ENCODE results near the gene CENPO.

CENPO gene, protein sequence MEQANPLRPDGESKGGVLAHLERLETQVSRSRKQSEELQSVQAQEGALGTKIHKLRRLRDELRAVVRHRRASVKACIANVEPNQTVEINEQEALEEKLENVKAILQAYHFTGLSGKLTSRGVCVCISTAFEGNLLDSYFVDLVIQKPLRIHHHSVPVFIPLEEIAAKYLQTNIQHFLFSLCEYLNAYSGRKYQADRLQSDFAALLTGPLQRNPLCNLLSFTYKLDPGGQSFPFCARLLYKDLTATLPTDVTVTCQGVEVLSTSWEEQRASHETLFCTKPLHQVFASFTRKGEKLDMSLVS

DNA sequence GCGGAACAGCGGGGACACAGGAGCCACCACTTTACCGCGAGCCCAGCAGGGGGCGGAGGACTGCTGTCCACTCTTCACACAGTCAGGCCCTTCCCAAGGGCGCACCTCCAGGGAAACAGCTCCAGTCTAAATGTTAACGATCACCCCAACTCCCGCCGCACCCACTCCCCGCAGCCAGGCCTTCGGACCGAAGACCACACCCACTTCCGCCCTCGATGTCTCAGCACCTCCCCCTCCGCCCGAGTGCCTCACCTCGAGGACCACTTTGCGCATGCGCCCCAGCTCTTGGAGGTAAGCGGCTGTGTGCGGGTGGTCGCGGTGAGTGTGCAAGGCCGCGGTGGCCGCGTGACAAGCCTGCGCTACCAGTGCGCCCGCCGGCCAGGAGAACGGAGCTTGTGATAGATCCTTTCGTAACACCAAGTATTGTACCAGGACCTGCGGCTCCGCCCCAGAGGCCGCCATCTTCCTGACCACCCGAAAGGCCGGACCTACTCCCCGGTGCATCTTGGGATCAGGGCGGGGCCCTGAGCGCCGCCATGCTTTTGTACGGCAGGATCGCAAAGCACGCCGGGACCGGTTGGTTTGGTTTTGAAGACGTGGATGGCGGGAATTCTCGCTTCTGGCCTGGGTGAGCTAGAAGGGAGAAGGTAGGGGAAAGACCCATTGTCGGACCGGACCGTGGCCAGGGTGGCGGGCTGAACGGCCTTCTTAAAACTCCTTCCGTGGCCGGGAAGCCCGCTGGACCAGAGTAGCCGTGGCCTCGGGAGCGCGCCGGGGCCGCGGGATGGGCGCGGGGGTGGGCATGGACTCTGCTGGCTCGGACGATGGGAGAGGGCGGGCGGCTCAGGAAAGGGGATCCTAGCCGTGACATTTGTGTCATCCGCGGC, at the start of gene CENPO, which contains the start of gene PTRHD1:
CENPO (plus strand) TSS at position 552 of the 887 bp plus-strand sequence. CDS start 495 bp downstream, outside the sequence.
PTRHD1 (minus strand) TSS at position 518 of the 887 bp plus-strand sequence; CDS start at position 504, 14 bp downstream.
- peak; percentile 95 for DNase-seq

DNA sequence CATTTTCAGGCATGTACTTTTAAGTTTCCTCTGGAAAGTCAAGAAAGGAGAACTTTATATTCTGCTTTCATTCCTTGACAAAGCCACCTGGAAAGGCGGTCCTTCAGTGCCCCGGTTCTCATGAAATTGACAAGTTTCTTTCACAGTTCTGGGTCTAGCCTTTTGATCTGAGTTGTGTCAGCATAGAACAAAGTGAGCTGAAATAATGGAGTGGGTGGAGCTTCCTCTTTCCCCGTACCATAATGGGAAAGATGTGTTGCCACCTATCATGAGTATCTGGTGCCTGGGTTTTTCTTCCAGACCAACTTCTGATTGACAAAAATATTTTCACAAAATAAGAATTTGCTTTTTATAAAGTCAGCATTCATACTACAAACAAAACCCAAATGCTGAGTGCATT, 49.3 kb upstream of the CENPO start:
- DNase-seq = no peak

DNA sequence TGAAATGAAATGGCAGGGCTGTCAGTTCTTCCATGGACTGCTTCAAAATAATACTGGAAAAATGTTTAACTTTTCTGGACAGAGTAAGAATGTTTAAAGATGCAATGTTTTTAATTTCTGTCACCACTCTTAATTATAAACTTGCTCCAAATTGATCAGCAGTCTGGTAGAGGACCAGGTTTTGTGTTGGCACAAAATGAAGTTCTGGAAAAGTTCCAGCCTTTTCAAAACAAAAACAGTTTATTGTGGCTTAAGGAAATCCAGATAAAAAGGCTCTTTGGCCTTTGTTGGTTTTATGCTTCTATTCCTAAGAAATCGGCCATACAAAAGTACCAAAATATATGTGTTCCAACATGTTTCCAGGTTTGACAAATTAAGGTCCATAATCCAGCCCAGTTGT, 48.9 kb upstream of the CENPO start:
- DNase-seq = no peak

DNA sequence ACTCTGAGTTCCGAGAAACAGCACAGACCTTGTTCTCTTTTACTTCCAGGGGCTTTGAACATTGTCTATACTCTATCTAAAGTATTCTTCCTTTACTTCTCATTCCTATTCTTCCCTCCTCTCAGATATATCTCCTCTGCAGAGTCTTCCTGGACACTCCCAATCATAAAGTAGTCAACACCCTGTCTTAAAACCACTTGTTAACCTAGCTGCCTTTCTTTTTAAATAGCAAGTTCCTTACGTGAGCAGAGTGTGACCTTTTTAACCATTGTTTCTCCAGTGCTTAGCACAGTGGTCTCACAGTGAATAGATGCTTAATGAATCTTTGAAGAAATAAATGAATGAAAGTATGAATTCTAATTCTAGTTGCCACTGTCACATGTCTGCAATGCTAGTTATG, 47.4 kb upstream of the CENPO start:
- no peak for DNase-seq

DNA sequence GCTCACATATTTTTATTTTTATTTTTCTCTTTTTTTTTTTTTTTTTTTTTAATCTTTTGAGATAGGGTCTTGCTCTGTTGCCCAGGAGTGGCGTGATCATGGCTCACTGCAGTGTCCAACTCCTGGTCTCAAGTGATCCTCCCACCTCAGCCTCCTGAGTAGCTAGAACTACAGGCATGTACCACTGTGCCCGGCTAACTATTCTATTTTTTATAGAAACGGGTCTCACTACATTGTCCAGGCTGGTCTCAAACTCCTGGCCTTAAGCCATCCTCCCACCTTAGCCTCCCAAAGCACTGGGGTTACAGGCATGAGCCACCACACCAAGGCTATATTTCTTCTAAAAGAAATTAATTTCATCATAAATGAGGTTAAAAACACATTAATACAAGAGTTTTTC, 45.9 kb upstream of the CENPO start:
- no peak for DNase-seq

DNA sequence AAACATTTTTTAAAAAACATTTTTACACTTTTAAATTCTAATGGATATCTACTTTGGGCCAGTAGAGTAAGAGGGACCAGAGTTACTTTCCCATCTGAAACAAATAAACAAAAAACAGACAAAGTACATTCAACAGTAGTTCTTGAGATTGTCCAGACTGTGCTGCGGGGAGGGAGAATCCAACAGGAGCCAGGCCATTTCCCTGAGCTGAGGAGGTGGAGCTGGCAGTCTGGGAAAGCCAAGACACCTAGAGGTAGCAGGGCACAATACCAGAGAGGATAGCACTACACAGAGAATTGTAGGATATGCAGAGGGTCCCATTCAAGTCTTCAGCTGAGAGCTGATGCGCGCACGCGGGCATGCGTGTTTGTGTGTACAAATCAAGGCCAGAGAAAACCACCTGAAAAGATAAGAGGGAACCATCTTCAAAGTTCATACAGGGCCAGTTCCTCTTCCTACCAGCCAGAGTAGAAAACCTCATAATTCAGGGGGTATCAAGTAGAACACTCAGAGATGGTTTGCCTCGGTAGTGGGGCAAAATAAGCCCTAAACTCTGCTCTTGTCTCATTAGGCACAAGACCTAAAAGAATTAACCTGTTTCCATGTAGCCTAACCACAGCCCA, 44.0 kb upstream of the CENPO start:
- no peak for DNase-seq

DNA sequence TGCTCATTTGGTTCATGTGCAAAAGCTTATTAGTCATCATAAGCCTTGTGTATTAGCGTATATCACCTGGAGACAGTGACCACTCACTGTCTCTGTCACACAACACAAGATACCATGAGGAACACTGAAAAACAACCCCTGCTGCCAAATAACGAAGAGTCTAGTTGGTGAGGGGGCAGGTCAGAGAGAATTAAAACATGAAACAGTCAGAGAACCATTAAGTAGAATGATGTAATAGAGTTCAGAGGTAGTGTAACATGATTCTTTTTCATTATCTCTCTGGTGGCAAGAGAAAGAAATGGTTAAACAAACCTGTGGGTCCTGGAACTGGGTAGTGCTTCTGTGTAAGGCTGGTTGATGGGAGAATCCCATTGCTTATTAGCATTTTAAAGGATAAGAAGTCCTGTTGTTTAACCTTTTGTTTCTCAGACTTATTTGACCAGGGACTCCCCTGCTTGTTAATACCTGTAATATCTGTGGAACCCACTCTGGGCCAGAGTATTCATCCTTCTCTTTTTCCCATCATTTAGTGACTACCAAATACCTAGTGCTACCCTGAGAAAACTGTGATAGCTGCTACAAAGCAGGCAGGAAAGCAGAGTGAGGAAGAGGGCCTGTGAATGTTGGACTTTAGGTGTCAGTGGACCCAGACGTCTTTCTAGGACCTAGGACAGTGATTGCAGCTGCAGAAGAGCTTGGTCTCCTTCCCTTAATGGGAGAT, 38.1 kb upstream of the CENPO start:
- DNase-seq = no peak

DNA sequence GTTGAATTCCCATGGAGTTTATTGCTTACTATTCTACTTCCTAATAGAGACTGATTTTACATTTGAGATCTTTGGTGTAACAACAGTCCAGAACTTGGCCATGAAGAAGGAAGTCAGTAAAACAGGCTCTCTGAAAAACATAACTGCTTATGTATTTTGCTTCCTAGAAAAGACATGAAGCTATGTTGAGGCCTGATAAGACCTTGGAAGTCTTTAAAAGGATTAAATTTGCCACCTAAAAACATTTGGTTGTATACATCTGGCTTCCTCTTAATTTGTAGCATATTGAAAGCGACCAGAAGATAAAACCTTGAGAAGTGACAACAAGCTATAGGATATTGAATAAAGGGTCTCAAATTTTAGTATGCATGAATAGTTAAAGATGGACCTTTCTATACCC, 36.4 kb upstream of the CENPO start:
- DNase-seq = no peak

DNA sequence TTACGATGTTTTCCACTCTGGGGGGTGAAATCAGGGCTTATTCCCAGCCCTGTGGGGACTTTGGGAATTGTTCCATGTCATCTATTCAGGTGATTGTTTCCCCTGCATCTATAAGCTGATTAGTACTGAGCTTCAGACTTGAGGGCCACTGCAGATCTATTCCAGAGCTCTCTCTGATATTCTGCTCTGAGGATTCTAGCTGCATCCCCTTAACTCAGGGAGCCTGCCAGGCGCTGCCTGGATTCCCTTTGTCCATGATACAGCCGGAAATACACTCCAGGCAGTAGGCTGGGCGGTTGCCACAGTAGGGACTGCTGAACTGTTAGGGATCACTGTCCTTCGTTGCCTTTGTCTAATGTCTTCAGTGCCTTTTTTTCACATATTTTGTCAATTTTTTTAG, 31.4 kb upstream of the CENPO start:
- DNase-seq = no peak

DNA sequence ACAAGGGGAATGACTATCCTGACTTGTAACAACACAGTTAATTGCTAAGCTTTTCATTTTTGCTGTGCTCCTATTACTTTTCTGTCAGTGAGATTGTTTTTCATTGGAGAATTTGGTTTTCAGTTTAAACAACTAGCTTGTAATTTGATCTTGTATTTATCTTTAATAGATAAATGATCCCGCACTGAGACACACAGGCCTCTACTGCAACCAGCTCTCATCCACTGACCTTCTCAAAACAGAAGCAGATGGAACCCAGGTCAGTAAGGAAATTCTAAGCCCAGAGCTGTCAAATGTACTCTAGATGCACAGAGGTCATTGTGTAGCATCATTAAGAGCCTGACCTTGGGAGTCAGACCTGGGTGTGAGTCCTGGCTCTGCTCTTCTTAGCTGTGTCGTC, 30.7 kb upstream of the CENPO start:
- no peak for DNase-seq

DNA sequence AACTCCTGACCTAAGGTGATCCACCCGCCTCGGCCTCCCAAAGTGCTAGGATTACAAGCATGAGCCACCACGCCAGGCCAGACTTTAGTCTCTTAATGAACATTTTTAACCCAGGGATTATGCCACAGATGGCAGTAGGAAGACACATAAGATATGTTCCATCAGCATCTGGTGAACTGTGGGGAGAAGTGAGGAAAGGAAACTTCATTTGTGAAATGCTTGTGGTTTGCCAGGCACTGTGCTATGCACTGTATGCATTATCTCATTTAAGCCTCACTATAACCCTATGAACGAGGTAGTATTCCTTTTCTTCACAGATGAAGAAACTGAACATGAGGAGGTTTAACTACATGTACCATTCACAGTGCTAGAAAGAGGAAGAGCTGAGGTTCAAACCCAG, 29.4 kb upstream of the CENPO start:
- DNase-seq = no peak

DNA sequence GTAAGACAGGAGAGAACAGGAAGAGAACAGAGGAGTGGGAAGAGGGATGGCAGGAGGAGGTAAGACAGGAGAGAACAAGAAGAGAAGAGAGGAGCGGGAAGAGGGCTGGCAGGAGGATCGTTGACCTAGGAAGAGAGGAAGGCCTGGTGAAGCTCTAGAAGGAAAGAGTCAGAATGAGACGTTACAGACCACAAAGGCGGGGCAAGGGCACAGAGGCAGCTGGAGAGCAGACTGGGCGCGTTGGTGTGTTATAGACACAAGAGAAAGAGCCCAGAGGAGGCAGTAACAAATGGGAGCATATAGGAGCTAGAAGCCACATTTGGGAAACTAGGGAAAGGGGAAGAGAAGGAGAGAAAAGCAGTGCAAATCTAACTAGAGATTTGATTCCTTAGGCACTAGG, 26.6 kb upstream of the CENPO start:
- DNase-seq = no peak

DNA sequence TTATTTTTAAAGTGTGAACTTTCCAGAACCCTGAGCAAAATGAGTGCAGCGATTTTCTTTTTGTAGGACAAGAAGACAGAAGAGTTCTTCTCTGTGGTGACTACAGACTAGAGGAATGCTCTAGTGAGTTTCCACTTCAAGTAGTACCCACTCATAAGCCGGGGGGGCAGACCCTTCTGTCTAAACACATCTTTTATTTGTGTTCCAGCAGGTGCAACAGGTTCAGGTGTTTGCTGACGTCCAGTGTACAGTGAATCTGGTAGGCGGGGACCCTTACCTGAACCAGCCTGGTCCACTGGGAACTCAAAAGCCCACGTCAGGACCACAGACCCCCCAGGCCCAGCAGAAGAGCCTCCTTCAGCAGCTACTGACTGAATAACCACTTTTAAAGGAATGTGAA, 25.2 kb upstream of the CENPO start:
- DNase-seq = no peak

DNA sequence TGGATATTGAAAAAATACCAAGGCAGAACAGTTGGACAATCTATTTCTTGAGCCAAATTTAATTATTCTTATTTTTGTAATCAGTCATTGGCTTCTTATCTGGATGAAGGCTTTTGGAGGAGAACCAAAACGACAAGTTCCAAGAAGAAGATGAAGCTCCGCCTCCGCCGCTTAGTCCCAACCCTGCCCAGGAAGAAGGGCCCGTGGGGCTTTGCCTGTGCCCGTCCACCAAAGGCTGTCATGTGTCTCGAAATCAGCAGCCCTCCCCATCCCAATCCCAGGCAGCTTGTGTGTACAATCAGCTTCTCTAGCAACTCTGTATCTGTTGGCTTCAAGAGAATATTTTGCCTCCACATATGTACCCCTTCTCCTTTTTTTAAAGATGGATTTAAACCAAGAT, 24.6 kb upstream of the CENPO start:
- DNase-seq = no peak

DNA sequence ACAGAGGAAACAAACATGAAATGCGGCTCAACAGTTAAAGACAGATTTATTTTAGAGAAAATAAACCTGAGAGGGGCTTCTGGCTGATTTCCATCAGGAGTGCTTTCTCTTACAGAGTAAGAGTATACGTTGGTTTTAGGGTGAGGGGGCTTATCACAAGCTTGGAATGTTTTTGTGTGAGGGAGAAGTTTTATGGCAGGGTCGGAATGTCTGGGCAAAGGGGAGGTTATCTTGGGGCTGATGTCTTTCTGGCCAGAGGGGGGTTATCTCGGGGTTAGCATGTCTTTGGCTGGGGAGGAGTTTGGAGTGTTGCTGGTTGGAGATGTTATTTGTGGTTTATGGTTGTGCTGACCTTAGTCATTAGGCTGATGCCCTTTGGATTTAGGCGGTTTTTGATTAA, 22.2 kb upstream of the CENPO start:
- DNase-seq = no peak

DNA sequence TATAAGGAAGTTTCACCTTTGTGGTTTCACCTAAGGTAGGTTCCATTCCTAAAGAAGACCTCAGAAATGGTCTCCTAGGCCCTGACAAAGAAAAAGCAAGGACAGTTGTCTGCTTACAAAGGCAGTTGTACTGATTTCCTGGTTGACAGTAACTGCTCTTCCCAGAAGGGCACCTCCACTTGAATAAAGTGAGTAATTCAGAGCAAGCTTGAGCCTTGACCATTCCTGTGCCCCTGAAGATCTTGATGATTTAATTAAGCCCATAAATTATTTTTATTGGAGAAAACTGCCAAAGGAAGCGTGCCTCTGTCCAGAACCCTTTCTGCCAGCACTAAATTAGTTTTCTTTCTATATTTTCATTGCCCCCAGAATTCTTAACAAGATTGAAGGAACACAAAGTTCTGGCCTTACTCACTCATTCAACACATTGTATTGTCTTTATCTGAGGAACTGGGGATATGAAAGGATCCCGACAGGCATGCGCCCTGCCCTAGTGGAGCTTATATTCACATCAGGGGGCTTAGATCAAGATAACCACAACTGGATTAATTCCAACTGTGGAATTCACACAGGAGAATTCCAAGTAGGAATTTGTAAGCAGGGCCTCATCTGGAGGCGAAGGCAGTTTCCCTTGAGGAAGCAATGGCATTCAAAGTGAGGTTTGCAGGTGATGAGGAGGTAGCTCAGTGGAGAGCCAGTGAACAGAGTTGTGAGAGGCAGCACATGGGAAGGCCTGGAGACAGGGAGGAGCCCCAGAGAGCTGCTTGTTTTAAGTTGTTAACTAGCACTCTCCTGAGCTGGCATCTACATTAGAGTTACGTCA, 21.2 kb upstream of the CENPO start:
- DNase-seq = no peak

DNA sequence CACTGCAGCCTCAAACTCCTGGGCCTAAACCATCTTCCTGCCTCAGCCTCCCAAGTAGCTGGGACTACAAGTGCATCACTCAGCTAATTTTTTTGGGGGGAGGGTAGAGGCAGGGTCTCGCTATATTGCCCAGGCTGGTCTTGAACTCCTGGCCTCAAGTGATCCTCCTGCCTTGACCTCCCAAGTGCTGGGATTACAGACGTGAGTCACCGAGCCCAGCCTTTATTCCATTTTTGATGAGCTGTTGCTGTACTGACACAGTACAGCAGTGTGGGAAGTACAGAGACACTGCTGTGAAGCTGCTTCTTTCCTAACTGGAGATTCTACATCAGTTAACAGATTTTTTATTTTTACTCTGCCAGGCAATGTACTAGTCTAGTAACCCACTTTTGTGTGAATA, 18.9 kb upstream of the CENPO start:
- no peak for DNase-seq

DNA sequence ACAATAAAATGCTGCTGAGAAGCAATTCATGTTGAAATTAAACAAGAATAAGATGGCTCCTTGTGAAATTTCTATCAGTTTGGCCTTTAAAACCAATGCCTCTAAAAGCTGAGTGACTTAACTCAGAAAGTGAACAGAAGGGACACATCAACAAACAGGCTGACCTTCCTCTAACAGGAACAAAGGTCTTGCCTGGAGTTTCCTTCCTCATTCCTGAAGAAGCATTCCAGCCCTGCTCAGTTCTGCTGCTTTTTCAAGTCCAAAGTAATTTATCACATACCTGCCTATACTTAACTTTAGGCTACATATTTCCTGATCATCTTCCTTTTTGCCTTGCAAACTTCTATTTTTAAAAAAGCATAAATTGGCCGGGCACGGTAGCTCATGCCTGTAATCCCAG, 14.1 kb upstream of the CENPO start:
- DNase-seq = no peak

DNA sequence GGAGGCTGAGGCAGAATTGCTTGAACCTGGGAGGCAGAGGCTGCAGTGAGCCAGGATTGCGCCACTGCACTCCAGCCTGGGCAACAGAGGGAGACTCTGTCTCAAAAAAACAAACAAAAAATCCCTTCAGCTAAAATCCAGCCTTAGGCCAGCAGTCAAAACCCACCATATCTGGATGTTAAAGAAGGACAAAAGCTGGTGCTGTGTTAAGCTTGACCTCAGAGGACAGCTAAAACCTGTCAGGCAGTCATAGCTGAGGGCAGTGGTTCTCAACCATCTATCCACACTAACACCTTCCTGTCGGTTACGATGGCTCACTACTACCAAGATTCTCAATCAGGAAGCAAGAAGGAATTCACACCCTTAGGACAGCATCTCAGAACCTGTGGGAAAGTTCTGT, 9.6 kb upstream of the CENPO start:
- DNase-seq = no peak

DNA sequence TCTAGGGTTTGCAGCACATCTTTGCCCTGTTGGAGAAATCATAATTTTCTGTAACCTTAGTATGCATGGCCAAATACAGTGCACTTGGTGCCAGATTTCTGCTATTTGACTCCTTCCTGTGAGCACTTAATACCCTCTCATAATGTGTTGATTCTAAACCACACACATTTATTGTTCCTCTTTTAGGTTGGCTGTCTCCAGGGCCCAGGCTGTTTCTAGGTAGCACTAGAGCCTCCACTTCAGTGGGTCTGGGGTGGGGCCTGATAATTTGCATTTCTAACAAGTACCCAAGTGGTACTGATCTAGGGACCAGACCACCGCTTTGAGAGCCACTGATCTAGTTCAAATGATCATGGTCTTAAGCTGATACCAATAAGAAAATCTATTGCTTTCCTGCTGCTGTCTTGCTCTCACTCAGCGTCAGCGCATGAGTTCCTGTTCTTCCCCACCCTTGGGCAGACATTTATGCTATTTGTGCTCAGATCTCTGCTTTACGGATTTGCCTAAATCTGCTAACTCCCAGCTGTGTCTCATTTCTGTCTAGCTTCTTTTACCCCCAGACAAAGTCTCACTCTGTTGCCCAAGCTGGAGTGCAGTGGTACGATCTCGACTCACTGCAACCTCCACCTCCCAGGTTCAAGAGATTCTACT, 7.4 kb upstream of the CENPO start:
- DNase-seq = no peak

DNA sequence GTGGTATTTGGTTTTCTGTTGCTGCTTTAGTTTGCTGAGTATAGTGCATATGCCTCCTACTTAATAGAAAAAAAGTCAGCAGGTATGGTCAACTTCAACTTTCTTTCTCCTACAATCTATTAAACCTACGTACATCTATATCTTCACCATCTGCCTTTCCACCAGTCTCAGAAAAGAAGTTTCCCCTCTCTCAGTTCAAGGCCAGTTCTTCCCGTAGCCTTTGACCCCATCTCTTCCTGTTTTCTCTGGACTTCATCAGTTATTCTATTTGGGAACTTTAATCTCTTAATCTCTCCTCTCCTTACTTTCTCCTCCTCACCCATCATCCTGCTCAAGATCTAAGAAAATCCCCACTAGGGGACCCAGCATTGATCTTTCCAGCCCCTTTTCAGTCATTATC, 5.7 kb upstream of the CENPO start:
- DNase-seq = no peak

DNA sequence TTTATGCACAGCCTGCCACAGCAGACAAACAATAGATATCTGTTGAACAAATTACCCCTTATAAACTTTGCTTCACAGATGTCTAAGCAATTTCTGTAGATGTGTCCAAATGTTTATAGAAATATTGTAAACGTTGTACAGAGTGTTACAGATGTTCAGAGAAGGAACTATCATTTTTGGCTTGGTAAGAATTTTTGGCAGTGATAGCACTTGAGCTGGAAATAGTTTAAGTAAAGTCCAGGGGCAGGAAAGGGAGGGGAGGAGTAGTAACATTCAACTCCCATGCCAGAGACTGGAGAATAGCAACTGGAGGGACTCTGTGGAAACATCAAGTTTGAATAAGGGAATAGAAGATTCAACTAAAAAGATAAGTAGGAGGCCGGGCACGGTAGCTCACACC, 4.4 kb upstream of the CENPO start:
- DNase-seq = no peak

Data from stimulated activated naive CD4-positive, alpha-beta T cell treated with Interleukin-2 at 50 U/mL for 16 hours (primary cell).